Spleen (tissue), 7 donors: ENCODE data around the gene TMEM94.

Source experiments
- CTCF ChIP-seq, 11 experiments: fragments of 200-600 bp in 7 of 11; fragments of 450-650 bp in 4 of 11; sonication (generic) in 4 of 11; IDR thresholded peaks in 8 of 11; conservative IDR thresholded peaks in 3 of 11; 1 replicate in 7 of 11; 2 replicates in 4 of 11; pipeline versions ENCODE4 v1.4.0 to v1.8.0; 2016 to 2021; ENCODE audit warnings: antibody characterized with exemption in 11 of 11, inconsistent platforms in 4 of 11, mild to moderate bottlenecking in 1 of 11
- POLR2A ChIP-seq, 3 donors: fragments of 450-650 bp; IDR thresholded peaks; one replicate each; pipeline ENCODE4 v1.5.1; 2017; ENCODE audit warnings: antibody characterized with exemption in 3 of 3, mild to moderate bottlenecking in 1 of 3
- POLR2AphosphoS5 ChIP-seq, 3 donors: sonication (generic); formaldehyde crosslinking; IDR thresholded peaks; one replicate each; pipeline ENCODE4 v1.5.1; 2017; ENCODE audit warnings: antibody characterized with exemption in 3 of 3
- donor health status: DM: no; HTN: no; CAD: no; lungs with moderate emphysema.
- donor health status: DM: no; HTN: no; CAD: no.
- donor health status: DM: no; HTN: no; CAD: no.

- TF ChIP-seq CTCF (IDR thresholded peaks at IDR 0.05 in 8 of 11, conservative IDR thresholded peaks at IDR 0.05 in 3 of 11) (peak in 2 of 11 experiments; percentile 10 to 24), POLR2AphosphoS5 (IDR thresholded peaks at IDR 0.05) (peak in 2 of 3 donors; percentile 65 to 76), POLR2A (IDR thresholded peaks at IDR 0.05) (no peak)
These were observed 31.1 kb downstream of the TMEM94 start for GRCh38 chr17:75487351-75488070.
